Breast epithelium (tissue), 3 donors: Measurements from ENCODE around the gene BAZ2A.

Source experiments
- POLR2A ChIP-seq: fragments of 450-650 bp; IDR thresholded peaks from one replicate; pipeline ENCODE4 v1.6.1; 2016; ENCODE audit warnings: antibody characterized with exemption, mild to moderate bottlenecking, moderate library complexity
- POLR2AphosphoS5 ChIP-seq, 3 donors: sonication (generic); formaldehyde crosslinking; IDR thresholded peaks; one replicate each; pipeline ENCODE4 v1.6.1; 2017; ENCODE audit warnings: antibody characterized with exemption in 3 of 3
- TF ChIP-seq, protein P1 (sequence below), 3 donors: fragments of 450-650 bp; IDR thresholded peaks; one replicate each; pipeline ENCODE4 v1.5.1; 2016 to 2017; ENCODE audit warnings: antibody characterized with exemption in 3 of 3, mild to moderate bottlenecking in 3 of 3, moderate library complexity in 3 of 3

DNA sequence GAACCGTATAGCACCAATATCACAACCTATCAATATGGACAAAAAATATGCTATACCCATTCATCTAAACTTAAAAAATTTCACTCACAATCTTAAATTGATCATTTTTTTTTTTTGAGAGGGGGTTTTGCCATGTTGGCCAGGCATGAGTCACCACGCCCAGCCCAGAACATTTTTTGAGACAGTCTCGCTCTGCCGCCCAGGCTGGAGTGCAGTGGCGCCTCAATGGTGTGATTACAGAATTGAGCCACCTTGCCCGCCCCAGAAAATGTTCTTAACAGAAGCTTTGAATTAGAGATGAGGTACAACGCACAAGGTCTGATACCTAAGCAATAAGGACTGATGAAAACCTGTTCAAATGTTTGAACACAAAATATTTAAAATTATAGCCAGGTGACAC, 31.4 kb upstream of the BAZ2A start:
- TF ChIP-seq, protein P1, sequence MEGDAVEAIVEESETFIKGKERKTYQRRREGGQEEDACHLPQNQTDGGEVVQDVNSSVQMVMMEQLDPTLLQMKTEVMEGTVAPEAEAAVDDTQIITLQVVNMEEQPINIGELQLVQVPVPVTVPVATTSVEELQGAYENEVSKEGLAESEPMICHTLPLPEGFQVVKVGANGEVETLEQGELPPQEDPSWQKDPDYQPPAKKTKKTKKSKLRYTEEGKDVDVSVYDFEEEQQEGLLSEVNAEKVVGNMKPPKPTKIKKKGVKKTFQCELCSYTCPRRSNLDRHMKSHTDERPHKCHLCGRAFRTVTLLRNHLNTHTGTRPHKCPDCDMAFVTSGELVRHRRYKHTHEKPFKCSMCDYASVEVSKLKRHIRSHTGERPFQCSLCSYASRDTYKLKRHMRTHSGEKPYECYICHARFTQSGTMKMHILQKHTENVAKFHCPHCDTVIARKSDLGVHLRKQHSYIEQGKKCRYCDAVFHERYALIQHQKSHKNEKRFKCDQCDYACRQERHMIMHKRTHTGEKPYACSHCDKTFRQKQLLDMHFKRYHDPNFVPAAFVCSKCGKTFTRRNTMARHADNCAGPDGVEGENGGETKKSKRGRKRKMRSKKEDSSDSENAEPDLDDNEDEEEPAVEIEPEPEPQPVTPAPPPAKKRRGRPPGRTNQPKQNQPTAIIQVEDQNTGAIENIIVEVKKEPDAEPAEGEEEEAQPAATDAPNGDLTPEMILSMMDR (IDR thresholded peaks at IDR 0.05) = no peak
- TF ChIP-seq POLR2A = no peak
- no peak for TF ChIP-seq POLR2AphosphoS5 (IDR thresholded peaks at IDR 0.05)
